HG02870 (cell line): ENCODE measurements around the gene SLC39A9.
"Not testable (repeated sequence)": the region's sequence is repeated elsewhere in the genome, so short reads cannot be mapped to it uniquely, and the experiment has no call there.

ENCODE experiments used
- ATAC-seq: cut with Tn5 transposase; IDR thresholded peaks from one replicate; pipeline ENCODE4 v1.9.1; 2021; ENCODE audit warnings: mild to moderate bottlenecking, moderate library complexity; ENCODE audit not compliant: unreplicated experiment

The SLC39A9 gene

GRCh38 chr14:69368381-69368780 is 30.1 kb upstream of the SLC39A9 start:
- no peak for ATAC-seq

GRCh38 chr14:69370061-69370460 is 28.4 kb upstream of the SLC39A9 start:
- no peak for ATAC-seq

- ATAC-seq: no peak
These were observed 26.3 kb upstream of the SLC39A9 start for GRCh38 chr14:69372146-69372545.

- ATAC-seq: no peak
These were observed 25.4 kb upstream of the SLC39A9 start for GRCh38 chr14:69373104-69373503.

- no peak for ATAC-seq
These were observed 24.3 kb upstream of the SLC39A9 start for GRCh38 chr14:69374235-69374634.

GRCh38 chr14:69375182-69375581 is 23.3 kb upstream of the SLC39A9 start:
- ATAC-seq: no peak

- no peak for ATAC-seq
These were observed 22.8 kb upstream of the SLC39A9 start for GRCh38 chr14:69375722-69376121.

- ATAC-seq: no peak
These were observed 22.1 kb upstream of the SLC39A9 start for GRCh38 chr14:69376439-69376838.

- ATAC-seq: no peak
These were observed 20.2 kb upstream of the SLC39A9 start for GRCh38 chr14:69378274-69378673.

- no peak for ATAC-seq
These were observed 11.2 kb upstream of the SLC39A9 start for GRCh38 chr14:69387311-69387710.

GRCh38 chr14:69391400-69391799 is 7.1 kb upstream of the SLC39A9 start:
- not testable (repeated sequence) for ATAC-seq

- no peak for ATAC-seq
These were observed 6.0 kb upstream of the SLC39A9 start for GRCh38 chr14:69392481-69392880.

- ATAC-seq: no peak
These were observed 2.6 kb upstream of the SLC39A9 start for GRCh38 chr14:69395929-69396328.

GRCh38 chr14:69398818-69399210 is 322 bp downstream of the SLC39A9 start:
- ATAC-seq: no peak

GRCh38 chr14:69399750-69400149 is 1.3 kb downstream of the SLC39A9 start:
- no peak for ATAC-seq

- no peak for ATAC-seq
These were observed 1.7 kb downstream of the SLC39A9 start for GRCh38 chr14:69400154-69400553.

- ATAC-seq: no peak
These were observed 3.3 kb downstream of the SLC39A9 start for GRCh38 chr14:69401841-69402240.

- no peak for ATAC-seq
These were observed 6.0 kb downstream of the SLC39A9 start for GRCh38 chr14:69404478-69404877.

- ATAC-seq: no peak
These were observed 6.4 kb downstream of the SLC39A9 start for GRCh38 chr14:69404883-69405282.

- ATAC-seq: no peak
These were observed 7.3 kb downstream of the SLC39A9 start for GRCh38 chr14:69405762-69406161.

- ATAC-seq: no peak
These were observed 10.0 kb downstream of the SLC39A9 start for GRCh38 chr14:69408331-69408960.

GRCh38 chr14:69413483-69413882 is 15.0 kb downstream of the SLC39A9 start:
- no peak for ATAC-seq

GRCh38 chr14:69416087-69416486 is 17.6 kb downstream of the SLC39A9 start:
- ATAC-seq: not testable (repeated sequence)
